ENCODE results near the gene TDRD7. TPM values are rescaled to one million over a fixed set of nuclear protein-coding genes. Genes with fewer than 3 reads are reported as not detected.
"Not testable (repeated sequence)": the region's sequence is repeated elsewhere in the genome, so short reads cannot be mapped to it uniquely, and the experiment has no call there.

Gene TDRD7
- total RNA-seq, 1 donor from 2014 or later = 5.5 TPM

GRCh38 chr9:97487107-97487506 lies 75.2 kb downstream of the TDRD7 start:
- H3K27ac Mint-ChIP-seq = no peak overlapping the region
- intact Hi-C loops (cut with micrococcal nuclease) = no loop called here
- peaks cover 6% of the 10 kb centered on the region for H3K4me1 Mint-ChIP-seq
- DNase-seq = peak; percentile 6
- no peak overlapping the region for H3K4me3 Mint-ChIP-seq
- H3K27me3 Mint-ChIP-seq = no peaks in the 10 kb centered on the region
- H3K9me3 Mint-ChIP-seq = peaks cover 12% of the 10 kb centered on the region
- H3K36me3 Mint-ChIP-seq (ENCODE audit: low read depth) = peaks cover 62% of the 10 kb centered on the region

GRCh38 chr9:97487861-97488260 lies 76.0 kb downstream of the TDRD7 start:
- H3K4me1 Mint-ChIP-seq = peaks cover 6% of the 10 kb centered on the region
- intact Hi-C loops (cut with micrococcal nuclease) = no loop called here
- no peak overlapping the region for H3K4me3 Mint-ChIP-seq
- DNase-seq = peak; percentile 27
- H3K9me3 Mint-ChIP-seq = peaks cover 12% of the 10 kb centered on the region
- H3K27me3 Mint-ChIP-seq = no peaks in the 10 kb centered on the region
- peaks cover 59% of the 10 kb centered on the region for H3K36me3 Mint-ChIP-seq (ENCODE audit: low read depth)
- no peak overlapping the region for H3K27ac Mint-ChIP-seq

- intact Hi-C loops (cut with micrococcal nuclease) = no loop called here
- peaks cover 54% of the 10 kb centered on the region for H3K36me3 Mint-ChIP-seq (ENCODE audit: low read depth)
- H3K27me3 Mint-ChIP-seq = no peaks in the 10 kb centered on the region
- H3K9me3 Mint-ChIP-seq = peaks cover 12% of the 10 kb centered on the region
- no peak overlapping the region for H3K27ac Mint-ChIP-seq
- peak; percentile 43 for DNase-seq
- H3K4me1 Mint-ChIP-seq = peaks cover 6% of the 10 kb centered on the region
- no peak overlapping the region for H3K4me3 Mint-ChIP-seq
Observed at GRCh38 chr9:97491216-97491999, 79.5 kb downstream of the TDRD7 start.

GRCh38 chr9:97497558-97498375 lies 85.9 kb downstream of the TDRD7 start:
- DNase-seq = peak; percentile 36
- intact Hi-C loops (cut with micrococcal nuclease); H3K27ac Mint-ChIP-seq; H3K4me3 Mint-ChIP-seq; H3K9me3 Mint-ChIP-seq: not testable (repeated sequence)
- H3K36me3 Mint-ChIP-seq (ENCODE audit: low read depth) = peaks cover 19% of the 10 kb centered on the region
- peaks cover 12% of the 10 kb centered on the region for H3K4me1 Mint-ChIP-seq
- H3K27me3 Mint-ChIP-seq = peaks cover 27% of the 10 kb centered on the region

DNA sequence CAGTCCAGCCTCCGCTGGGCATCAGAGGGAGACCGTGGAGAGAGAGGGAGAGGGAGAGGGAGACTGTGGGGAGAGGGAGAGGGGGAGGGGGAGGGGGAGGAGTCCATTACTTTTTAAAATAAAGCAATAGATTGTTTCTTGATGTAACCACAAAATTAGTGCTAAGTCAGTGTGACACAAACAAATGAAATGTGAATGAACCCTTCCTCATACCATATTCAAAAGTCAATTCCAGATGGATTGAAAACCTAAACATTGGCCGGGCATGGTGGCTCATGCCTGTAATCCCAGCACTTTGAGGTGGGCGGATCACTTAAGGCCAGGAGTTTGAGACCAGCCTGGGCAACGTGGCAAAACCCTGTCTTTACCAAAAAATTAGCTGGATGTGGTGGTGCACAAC lies 87.0 kb downstream of the TDRD7 start:
- DNase-seq; H3K27ac Mint-ChIP-seq; H3K4me3 Mint-ChIP-seq; intact Hi-C loops (cut with micrococcal nuclease); H3K9me3 Mint-ChIP-seq: not testable (repeated sequence)
- peaks cover 19% of the 10 kb centered on the region for H3K36me3 Mint-ChIP-seq (ENCODE audit: low read depth)
- peaks cover 19% of the 10 kb centered on the region for H3K4me1 Mint-ChIP-seq
- peaks cover 38% of the 10 kb centered on the region for H3K27me3 Mint-ChIP-seq

GRCh38 chr9:97500263-97500662 lies 88.4 kb downstream of the TDRD7 start:
- H3K4me3 Mint-ChIP-seq = peak overlapping the region; percentile 42

GRCh38 chr9:97500765-97501176 lies 88.9 kb downstream of the TDRD7 start:
- Mint-ChIP-seq H3K27me3 (peaks cover 51% of the 10 kb centered on the region), H3K4me3 (peak overlapping the region; percentile 76), H3K9me3 (no peaks in the 10 kb centered on the region), H3K4me1 (peaks cover 20% of the 10 kb centered on the region), H3K27ac (no peak overlapping the region), H3K36me3 (ENCODE audit: low read depth) (peaks cover 14% of the 10 kb centered on the region)
- DNase-seq = no peak
- intact Hi-C loops (cut with micrococcal nuclease) = loop anchor here (5.0 kb wide), 1 partner anchor 88 kb away; the partner anchor contains the start of gene TDRD7

More at GRCh38 chr9:97500263-97500662, 88.4 kb downstream of the TDRD7 start:
- no peak overlapping the region for H3K27ac Mint-ChIP-seq
- DNase-seq = peak; percentile 49
- H3K4me1 Mint-ChIP-seq = peaks cover 20% of the 10 kb centered on the region
- peaks cover 51% of the 10 kb centered on the region for H3K27me3 Mint-ChIP-seq
- peaks cover 18% of the 10 kb centered on the region for H3K36me3 Mint-ChIP-seq (ENCODE audit: low read depth)
- intact Hi-C loops (cut with micrococcal nuclease) = loop anchor here (5.0 kb wide), 1 partner anchor 88 kb away; the partner anchor contains the start of gene TDRD7
- no peaks in the 10 kb centered on the region for H3K9me3 Mint-ChIP-seq

GRCh38 chr9:97501177-97501971 lies 89.5 kb downstream of the TDRD7 start, which contains the start of gene TMOD1:
TMOD1 (plus strand) TSS chr9:97501666; CDS start chr9:97524189, 22,523 bp downstream.
- Mint-ChIP-seq H3K36me3 (ENCODE audit: low read depth) (peaks cover 10% of the 10 kb centered on the region), H3K9me3 (no peaks in the 10 kb centered on the region), H3K27me3 (peaks cover 51% of the 10 kb centered on the region), H3K27ac (peak within 1 kb of the TSS; percentile 13), H3K4me3 (peak within 1 kb of the TSS; percentile 76), H3K4me1 (peaks cover 20% of the 10 kb centered on the region)
- peak; percentile 83 for DNase-seq
- intact Hi-C loops (cut with micrococcal nuclease) = loop anchor here (5.0 kb wide), 1 partner anchor 89 kb away; the partner anchor contains the start of gene TDRD7

DNA sequence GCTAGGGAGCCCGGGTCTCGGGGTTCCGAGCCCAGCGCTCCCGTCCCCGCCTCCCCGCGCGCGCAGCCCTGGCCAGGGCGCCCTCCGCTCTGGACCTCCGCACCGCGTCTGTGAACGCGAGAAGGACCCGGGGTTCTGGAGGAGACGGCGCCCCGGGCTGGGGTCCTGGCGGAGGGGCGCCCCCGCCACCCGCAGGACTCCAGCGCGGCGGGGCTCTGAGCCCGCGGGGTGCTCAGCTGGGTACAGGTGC lies 90.0 kb downstream of the TDRD7 start:
- Mint-ChIP-seq H3K27me3 (peaks cover 51% of the 10 kb centered on the region), H3K4me1 (peaks cover 20% of the 10 kb centered on the region), H3K27ac (no peak overlapping the region), H3K9me3 (no peaks in the 10 kb centered on the region), H3K36me3 (ENCODE audit: low read depth) (peaks cover 5% of the 10 kb centered on the region), H3K4me3 (peak overlapping the region; percentile 66)
- intact Hi-C loops (cut with micrococcal nuclease) = loop anchor here (5.0 kb wide), 1 partner anchor 90 kb away; the partner anchor contains the start of gene TDRD7
- DNase-seq = no peak

DNA sequence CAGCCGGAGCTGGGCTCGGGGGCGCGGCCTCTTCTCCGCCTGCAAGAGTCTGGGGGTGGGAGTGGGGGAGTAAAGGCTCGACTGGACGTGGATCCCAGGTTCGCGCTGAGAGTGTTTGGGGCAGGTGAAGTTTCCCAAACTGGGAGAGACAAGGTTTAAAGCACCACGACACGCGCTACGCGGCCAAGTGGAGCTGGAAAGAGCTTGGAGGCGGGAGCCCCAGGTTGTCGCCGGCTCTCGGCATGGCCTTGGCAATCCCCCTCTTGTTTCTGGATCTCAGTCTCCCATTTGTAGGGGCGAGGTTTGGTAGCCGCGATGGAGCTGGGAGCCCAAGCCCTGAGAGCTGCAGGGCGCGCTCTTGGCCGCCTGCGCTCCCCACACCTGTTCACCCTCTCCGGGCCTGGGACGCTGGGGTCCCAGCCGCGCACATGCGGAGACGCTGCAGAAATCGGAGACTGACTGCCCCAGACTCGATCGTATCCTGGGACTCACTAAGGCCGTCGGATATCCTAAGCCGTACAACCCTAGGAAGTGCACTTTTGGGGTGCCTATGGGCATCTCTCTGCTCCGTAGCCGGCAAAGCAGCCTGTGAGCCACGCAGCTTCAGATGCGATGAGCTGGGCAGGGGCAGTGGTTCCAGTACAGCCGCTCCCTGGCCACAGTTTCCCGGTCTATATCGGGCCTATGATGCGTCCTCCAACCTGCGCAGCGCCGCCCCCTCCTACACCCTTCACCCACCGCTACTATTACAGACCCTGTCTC lies 90.5 kb downstream of the TDRD7 start:
- intact Hi-C loops (cut with micrococcal nuclease) = loop anchor here (5.0 kb wide), 1 partner anchor 90 kb away; the partner anchor contains the start of gene TDRD7
- DNase-seq = peak; percentile 67
- Mint-ChIP-seq H3K4me1 (peaks cover 20% of the 10 kb centered on the region), H3K27me3 (peaks cover 51% of the 10 kb centered on the region), H3K9me3 (no peaks in the 10 kb centered on the region), H3K4me3 (peak overlapping the region; percentile 66), H3K36me3 (ENCODE audit: low read depth) (peaks cover 2% of the 10 kb centered on the region), H3K27ac (peak overlapping the region; percentile 13)

DNA sequence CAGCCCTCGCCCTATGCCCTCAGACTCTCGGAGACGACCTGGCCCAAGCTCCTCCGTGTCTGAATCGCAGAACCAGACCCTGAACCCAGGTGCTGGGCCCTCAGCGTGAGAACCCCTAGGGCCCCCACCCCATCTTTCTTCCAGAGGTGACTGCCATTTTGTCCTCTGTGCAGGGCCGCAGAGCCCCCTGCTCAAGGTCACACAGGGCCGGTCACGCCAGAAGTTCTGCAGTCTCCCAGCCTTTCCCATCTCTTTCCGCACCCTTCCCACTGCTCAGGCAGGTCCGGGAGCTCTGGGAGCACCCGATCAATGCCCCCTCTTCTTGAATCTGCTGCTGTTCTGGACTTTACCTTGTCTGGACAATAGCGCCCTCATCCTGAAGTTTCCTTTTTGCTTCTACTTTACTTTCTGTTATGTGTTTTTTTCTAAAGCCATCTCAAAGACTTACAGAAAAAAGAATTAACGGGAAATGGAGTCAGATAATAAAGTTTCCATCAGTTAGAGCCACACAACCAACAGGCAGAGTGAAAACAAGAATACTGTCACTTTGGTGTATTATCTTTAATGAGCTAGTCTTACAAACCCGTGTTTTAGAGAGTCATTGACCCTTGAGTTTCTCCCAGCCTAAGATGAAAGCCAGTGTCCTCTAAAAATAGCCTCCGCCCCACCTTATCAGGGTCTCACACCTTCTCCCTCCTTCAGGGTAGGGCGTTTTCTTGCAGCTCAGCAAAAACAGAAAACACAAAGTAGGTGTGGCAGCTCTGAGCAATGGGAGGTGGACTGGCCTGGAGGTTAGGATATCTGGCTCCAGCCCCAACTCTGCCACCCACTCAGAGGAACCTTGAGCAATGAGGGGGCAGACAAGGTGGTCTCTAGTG lies 91.3 kb downstream of the TDRD7 start:
- Mint-ChIP-seq H3K27ac (no peak overlapping the region), H3K4me1 (peaks cover 20% of the 10 kb centered on the region), H3K9me3 (no peaks in the 10 kb centered on the region), H3K4me3 (peak overlapping the region; percentile 66), H3K36me3 (ENCODE audit: low read depth) (no peaks in the 10 kb centered on the region), H3K27me3 (peaks cover 51% of the 10 kb centered on the region)
- intact Hi-C loops (cut with micrococcal nuclease) = loop anchor here (5.0 kb wide), 1 partner anchor 91 kb away; the partner anchor contains the start of gene TDRD7
- no peak for DNase-seq

DNA sequence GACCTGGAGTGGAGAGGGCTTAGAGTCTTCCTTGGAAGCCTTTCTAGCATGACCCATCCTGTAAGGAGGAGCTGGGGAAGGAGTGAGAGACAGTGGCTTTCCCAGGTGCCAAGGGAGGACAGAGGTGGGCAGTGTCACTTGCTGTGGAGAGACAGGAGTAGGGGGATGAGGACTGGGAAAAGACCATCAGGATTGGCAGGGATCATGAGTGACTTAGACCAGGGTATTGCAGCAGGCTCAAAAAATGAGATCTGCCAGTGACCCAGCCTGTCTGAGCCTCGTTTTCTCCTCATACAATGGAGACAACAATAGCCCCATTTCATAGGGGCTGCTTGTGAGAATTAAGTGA lies 91.9 kb downstream of the TDRD7 start:
- no peak overlapping the region for H3K4me3 Mint-ChIP-seq
- intact Hi-C loops (cut with micrococcal nuclease) = loop anchor here (5.0 kb wide), 1 partner anchor 92 kb away; the partner anchor contains the start of gene TDRD7
- peaks cover 48% of the 10 kb centered on the region for H3K27me3 Mint-ChIP-seq

More for the DNA sequence above, 91.9 kb downstream of the TDRD7 start:
- H3K27ac Mint-ChIP-seq = no peak overlapping the region
- H3K9me3 Mint-ChIP-seq = no peaks in the 10 kb centered on the region
- H3K36me3 Mint-ChIP-seq (ENCODE audit: low read depth) = no peaks in the 10 kb centered on the region
- no peak for DNase-seq
- H3K4me1 Mint-ChIP-seq = peaks cover 20% of the 10 kb centered on the region
